GM23338 (cell line): Measurements from ENCODE around the gene CES4A. TPM values are rescaled to one million over a fixed set of nuclear protein-coding genes. Genes with fewer than 3 reads are reported as not detected.

Experiments used
- ATAC-seq: fragments of 200-7000 bp; cut with Tn5 transposase; 3 replicates; pipeline ENCODE4 v1.9.1; 2020
- DNase-seq: peaks from one replicate; pipeline ENCODE4 v3.0.0-alpha.2; 2015; ENCODE audit warnings: low spot score
- H2AFZ ChIP-seq: fragments of 200-600 bp; sonication (generic); 2 replicates; pipeline ENCODE4 v1.8.0; 2016; ENCODE audit warnings: antibody characterized with exemption, mild to moderate bottlenecking, moderate library complexity
- H3F3A ChIP-seq: fragments of 200-600 bp; sonication (generic); replicated peaks from 2 replicates; pipeline ENCODE4 v1.8.0; 2017; ENCODE audit warnings: antibody characterized with exemption, mixed run types, low read depth
- H3K27ac ChIP-seq: fragments of 200-600 bp; sonication (generic); 2 replicates; pipeline ENCODE4 v1.6.1; 2016; ENCODE audit warnings: low read depth
- H3K27me3 ChIP-seq: fragments of 200-600 bp; sonication (generic); 2 replicates; pipeline ENCODE4 v1.8.0; 2016; ENCODE audit warnings: mild to moderate bottlenecking, mixed run types, moderate library complexity; ENCODE audit not compliant: insufficient read depth
- H3K36me3 ChIP-seq: fragments of 200-600 bp; sonication (generic); 2 replicates; pipeline ENCODE4 v1.8.0; 2016; ENCODE audit warnings: mild to moderate bottlenecking; ENCODE audit not compliant: insufficient read depth
- H3K4me1 ChIP-seq: fragments of 200-600 bp; sonication (generic); 2 replicates; pipeline ENCODE4 v1.8.0; 2016; ENCODE audit warnings: mild to moderate bottlenecking, moderate library complexity; ENCODE audit not compliant: insufficient read depth
- H3K4me2 ChIP-seq: fragments of 200-600 bp; sonication (generic); 2 replicates; pipeline ENCODE4 v1.7.1; 2017; ENCODE audit warnings: mixed run types
- H3K4me3 ChIP-seq: fragments of 200-600 bp; sonication (generic); 2 replicates; pipeline ENCODE4 v1.6.1; 2016; ENCODE audit warnings: mixed run types
- H3K79me2 ChIP-seq: fragments of 200-600 bp; sonication (generic); replicated peaks from 2 replicates; pipeline ENCODE4 v1.8.0; 2017; ENCODE audit warnings: mild to moderate bottlenecking; ENCODE audit not compliant: insufficient read depth
- H3K9me2 ChIP-seq: fragments of 200-600 bp; sonication (generic); 2 replicates; pipeline ENCODE4 v1.8.0; 2017; ENCODE audit not compliant: insufficient read depth
- H4K20me1 ChIP-seq: fragments of 200-600 bp; sonication (generic); replicated peaks from 2 replicates; pipeline ENCODE4 v1.8.0; 2017; ENCODE audit warnings: mild to moderate bottlenecking; ENCODE audit not compliant: insufficient read depth
- H3K27ac Mint-ChIP-seq: 2 replicates; pipeline ENCODE4 v1.8.0; 2020; ENCODE audit warnings: inconsistent platforms, mild to moderate bottlenecking, moderate library complexity, mixed read lengths
- H3K27me3 Mint-ChIP-seq: 3 replicates; pipeline ENCODE4 v1.8.0; 2022; ENCODE audit warnings: low read depth, mild to moderate bottlenecking, moderate library complexity, mixed read lengths, inconsistent platforms; ENCODE audit not compliant: insufficient read depth, poor library complexity
- H3K36me3 Mint-ChIP-seq: 3 replicates; pipeline ENCODE4 v1.8.0; 2021; ENCODE audit warnings: low read depth, mild to moderate bottlenecking, inconsistent platforms, moderate library complexity, mixed read lengths
- H3K4me1 Mint-ChIP-seq: 3 replicates; pipeline ENCODE4 v1.8.0; 2020; ENCODE audit warnings: mild to moderate bottlenecking, inconsistent platforms, mixed read lengths
- H3K4me3 Mint-ChIP-seq: 3 replicates; pipeline ENCODE4 v1.8.0; 2021; ENCODE audit warnings: moderate library complexity, mild to moderate bottlenecking, inconsistent platforms, mixed read lengths
- H3K9me3 Mint-ChIP-seq: 3 replicates; pipeline ENCODE4 v1.8.0; 2020; ENCODE audit warnings: moderate library complexity, mild to moderate bottlenecking, inconsistent platforms, mixed read lengths
- CREB1 ChIP-seq: fragments of 250-450 bp; sonication (Bioruptor Pico); IDR thresholded peaks from 2 replicates; pipeline ENCODE4 v1.5.0; 2020; ENCODE audit warnings: low read depth, mild to moderate bottlenecking, moderate library complexity
- EZH2 ChIP-seq: fragments of 200-600 bp; sonication (generic); IDR thresholded peaks from one replicate; pipeline ENCODE4 v1.8.0; 2017; ENCODE audit warnings: antibody characterized with exemption, mild to moderate bottlenecking, low read depth; ENCODE audit not compliant: unreplicated experiment
- polyA plus RNA-seq: library from polyadenylated mRNA; unstranded; fragments of >200 nt; fragmentation: Nextera tagmentation; extraction: Ambion mirVana; gene quantifications from 2 replicates; pipeline ENCODE4 v1.2.1, GENCODE V29; 2016
- total RNA-seq: library from RNA; depleted of rRNA; stranded (reverse); fragments of >200 nt; shearing (Covaris generic); gene quantifications from 2 replicates; pipeline ENCODE4 v1.2.3, GENCODE V29; 2014
- TF ChIP-seq, protein P1 (sequence below): fragments of 250-450 bp; sonication (Bioruptor Pico); IDR thresholded peaks from 2 replicates; pipeline ENCODE4 v1.5.0; 2020; ENCODE audit warnings: mild to moderate bottlenecking, moderate library complexity

The CES4A gene
- total and polyA plus RNA-seq, 2 experiments from 2014 or later, result 0.10 to 0.42 TPM

DNA sequence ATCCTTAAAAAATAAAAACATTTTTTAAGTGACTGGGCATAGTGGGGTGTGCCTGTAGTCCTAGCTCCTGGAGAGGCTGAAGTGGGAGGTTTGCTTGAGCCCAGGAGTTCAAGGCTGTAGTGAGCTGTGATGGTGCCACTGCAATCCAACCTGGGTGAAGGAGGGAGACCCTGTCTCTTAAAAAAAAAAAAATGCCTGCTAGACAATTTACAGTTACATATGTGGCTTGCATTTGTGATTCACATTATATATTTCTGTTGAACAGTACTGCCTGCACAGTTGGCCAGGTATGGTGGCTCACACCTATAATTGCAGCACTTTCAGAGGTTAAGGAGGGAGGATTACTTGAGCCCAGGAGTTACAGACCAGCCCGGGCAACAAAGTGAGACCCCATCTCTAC, 64.0 kb downstream of the CES4A start:
- H4K20me1 ChIP-seq, result peaks cover 7% of the 10 kb centered on the region
- no peaks in the 10 kb centered on the region for H3K27me3 ChIP-seq
- no peak overlapping the region for H3K27ac Mint-ChIP-seq

More for the DNA sequence above, 64.0 kb downstream of the CES4A start:
- no peak overlapping the region for H2AFZ ChIP-seq
- Mint-ChIP-seq H3K27me3 (no peaks in the 10 kb centered on the region), H3K4me3 (no peak overlapping the region), H3K4me1 (no peaks in the 10 kb centered on the region), H3K9me3 (no peaks in the 10 kb centered on the region), H3K36me3 (no peaks in the 10 kb centered on the region)
- TF ChIP-seq, protein P1, sequence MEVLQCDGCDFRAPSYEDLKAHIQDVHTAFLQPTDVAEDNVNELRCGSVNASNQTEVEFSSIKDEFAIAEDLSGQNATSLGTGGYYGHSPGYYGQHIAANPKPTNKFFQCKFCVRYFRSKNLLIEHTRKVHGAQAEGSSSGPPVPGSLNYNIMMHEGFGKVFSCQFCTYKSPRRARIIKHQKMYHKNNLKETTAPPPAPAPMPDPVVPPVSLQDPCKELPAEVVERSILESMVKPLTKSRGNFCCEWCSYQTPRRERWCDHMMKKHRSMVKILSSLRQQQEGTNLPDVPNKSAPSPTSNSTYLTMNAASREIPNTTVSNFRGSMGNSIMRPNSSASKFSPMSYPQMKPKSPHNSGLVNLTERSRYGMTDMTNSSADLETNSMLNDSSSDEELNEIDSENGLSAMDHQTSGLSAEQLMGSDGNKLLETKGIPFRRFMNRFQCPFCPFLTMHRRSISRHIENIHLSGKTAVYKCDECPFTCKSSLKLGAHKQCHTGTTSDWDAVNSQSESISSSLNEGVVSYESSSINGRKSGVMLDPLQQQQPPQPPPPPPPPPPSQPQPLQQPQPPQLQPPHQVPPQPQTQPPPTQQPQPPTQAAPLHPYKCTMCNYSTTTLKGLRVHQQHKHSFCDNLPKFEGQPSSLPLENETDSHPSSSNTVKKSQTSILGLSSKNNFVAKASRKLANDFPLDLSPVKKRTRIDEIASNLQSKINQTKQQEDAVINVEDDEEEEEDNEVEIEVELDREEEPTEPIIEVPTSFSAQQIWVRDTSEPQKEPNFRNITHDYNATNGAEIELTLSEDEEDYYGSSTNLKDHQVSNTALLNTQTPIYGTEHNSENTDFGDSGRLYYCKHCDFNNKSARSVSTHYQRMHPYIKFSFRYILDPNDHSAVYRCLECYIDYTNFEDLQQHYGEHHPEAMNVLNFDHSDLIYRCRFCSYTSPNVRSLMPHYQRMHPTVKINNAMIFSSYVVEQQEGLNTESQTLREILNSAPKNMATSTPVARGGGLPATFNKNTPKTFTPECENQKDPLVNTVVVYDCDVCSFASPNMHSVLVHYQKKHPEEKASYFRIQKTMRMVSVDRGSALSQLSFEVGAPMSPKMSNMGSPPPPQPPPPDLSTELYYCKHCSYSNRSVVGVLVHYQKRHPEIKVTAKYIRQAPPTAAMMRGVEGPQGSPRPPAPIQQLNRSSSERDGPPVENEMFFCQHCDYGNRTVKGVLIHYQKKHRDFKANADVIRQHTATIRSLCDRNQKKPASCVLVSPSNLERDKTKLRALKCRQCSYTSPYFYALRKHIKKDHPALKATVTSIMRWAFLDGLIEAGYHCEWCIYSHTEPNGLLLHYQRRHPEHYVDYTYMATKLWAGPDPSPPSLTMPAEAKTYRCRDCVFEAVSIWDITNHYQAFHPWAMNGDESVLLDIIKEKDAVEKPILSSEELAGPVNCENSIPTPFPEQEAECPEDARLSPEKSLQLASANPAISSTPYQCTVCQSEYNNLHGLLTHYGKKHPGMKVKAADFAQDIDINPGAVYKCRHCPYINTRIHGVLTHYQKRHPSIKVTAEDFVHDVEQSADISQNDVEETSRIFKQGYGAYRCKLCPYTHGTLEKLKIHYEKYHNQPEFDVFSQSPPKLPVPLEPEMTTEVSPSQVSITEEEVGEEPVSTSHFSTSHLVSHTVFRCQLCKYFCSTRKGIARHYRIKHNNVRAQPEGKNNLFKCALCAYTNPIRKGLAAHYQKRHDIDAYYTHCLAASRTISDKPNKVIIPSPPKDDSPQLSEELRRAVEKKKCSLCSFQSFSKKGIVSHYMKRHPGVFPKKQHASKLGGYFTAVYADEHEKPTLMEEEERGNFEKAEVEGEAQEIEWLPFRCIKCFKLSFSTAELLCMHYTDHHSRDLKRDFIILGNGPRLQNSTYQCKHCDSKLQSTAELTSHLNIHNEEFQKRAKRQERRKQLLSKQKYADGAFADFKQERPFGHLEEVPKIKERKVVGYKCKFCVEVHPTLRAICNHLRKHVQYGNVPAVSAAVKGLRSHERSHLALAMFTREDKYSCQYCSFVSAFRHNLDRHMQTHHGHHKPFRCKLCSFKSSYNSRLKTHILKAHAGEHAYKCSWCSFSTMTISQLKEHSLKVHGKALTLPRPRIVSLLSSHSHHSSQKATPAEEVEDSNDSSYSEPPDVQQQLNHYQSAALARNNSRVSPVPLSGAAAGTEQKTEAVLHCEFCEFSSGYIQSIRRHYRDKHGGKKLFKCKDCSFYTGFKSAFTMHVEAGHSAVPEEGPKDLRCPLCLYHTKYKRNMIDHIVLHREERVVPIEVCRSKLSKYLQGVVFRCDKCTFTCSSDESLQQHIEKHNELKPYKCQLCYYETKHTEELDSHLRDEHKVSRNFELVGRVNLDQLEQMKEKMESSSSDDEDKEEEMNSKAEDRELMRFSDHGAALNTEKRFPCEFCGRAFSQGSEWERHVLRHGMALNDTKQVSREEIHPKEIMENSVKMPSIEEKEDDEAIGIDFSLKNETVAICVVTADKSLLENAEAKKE (CRISPR knock-in tag), result no peak
- TF ChIP-seq EZH2, result no peak
- no peak for TF ChIP-seq CREB1
- peaks cover 3% of the 10 kb centered on the region for H3K79me2 ChIP-seq
- no peak overlapping the region for H3K4me2 ChIP-seq
- H3K9me2 ChIP-seq, result no peaks in the 10 kb centered on the region
- no peak for ATAC-seq
- no peaks in the 10 kb centered on the region for H3K4me1 ChIP-seq
- no peak overlapping the region for H3K4me3 ChIP-seq
- H3F3A ChIP-seq, result no peaks in the 10 kb centered on the region
- H3K27ac ChIP-seq, result no peak overlapping the region
- no peak for DNase-seq
- no peaks in the 10 kb centered on the region for H3K36me3 ChIP-seq
